Lower lobe of right lung (tissue), 2 donors: ENCODE measurements around the gene CERS2. TPM values are rescaled to one million over a fixed set of nuclear protein-coding genes. Genes with fewer than 3 reads are reported as not detected.

Experiments used
- ATAC-seq, 2 donors: fragments of 200-7000 bp; cut with Tn5 transposase; one replicate each; pipeline ENCODE4 v1.9.1; 2020 to 2022; ENCODE audit warnings: mild to moderate bottlenecking in 2 of 2, moderate library complexity in 2 of 2
- DNase-seq: peaks from one replicate; pipeline ENCODE4 v3.0.0-alpha.2; 2020
- H3K27ac ChIP-seq: fragments of 200-600 bp; one replicate; pipeline ENCODE4 v1.8.0; 2022
- H3K27me3 ChIP-seq: fragments of 200-600 bp; one replicate; pipeline ENCODE4 v1.8.0; 2022; ENCODE audit warnings: low read depth
- H3K36me3 ChIP-seq: fragments of 200-600 bp; one replicate; pipeline ENCODE4 v1.8.0; 2022; ENCODE audit warnings: mild to moderate bottlenecking
- H3K4me1 ChIP-seq: fragments of 200-600 bp; one replicate; pipeline ENCODE4 v1.8.0; 2022
- H3K4me3 ChIP-seq: fragments of 200-600 bp; one replicate; pipeline ENCODE4 v1.8.0; 2022; ENCODE audit warnings: mild to moderate bottlenecking
- H3K9me3 ChIP-seq: fragments of 200-600 bp; one replicate; pipeline ENCODE4 v1.8.0; 2022
- CTCF ChIP-seq: fragments of 200-600 bp; IDR thresholded peaks from one replicate; pipeline ENCODE4 v1.8.0; 2022; ENCODE audit warnings: antibody characterized with exemption, mild to moderate bottlenecking
- intact Hi-C: fragments of 100-400 bp; cut with DNase I; formaldehyde crosslinking; loops from one replicate; pipeline ENCODE4 v1.11.0; 2022
- total RNA-seq: library from RNA; stranded (reverse); fragmentation: NEBNext Ultra II Directional; extraction: Animal tissue kit (Norgen Biotek cat#: 25700); gene quantifications from one replicate; pipeline ENCODE4 v1.2.1, GENCODE V29; 2021
- donor health status: DM: no; HTN: yes; CAD: no; lungs with severe emphysema.

The CERS2 gene
- total RNA-seq, 1 donor from 2014 or later: 297 TPM

- DNase-seq (no peak), ATAC-seq (no peak)
- Histone ChIP-seq H3K36me3 (no peaks in the 10 kb centered on the region), H3K9me3 (no peaks in the 10 kb centered on the region), H3K27ac (no peak overlapping the region), H3K4me1 (peaks cover 67% of the 10 kb centered on the region), H3K27me3 (no peaks in the 10 kb centered on the region), H3K4me3 (no peak overlapping the region)
- TF ChIP-seq CTCF: no peak
- intact Hi-C loops: no loop called here
Observed at GRCh38 chr1:151010346-151010726, 35.7 kb upstream of the CERS2 start.

- peaks cover 72% of the 10 kb centered on the region for H3K4me1 ChIP-seq
- DNase-seq: no peak
- ATAC-seq: no peak
- TF ChIP-seq CTCF: no peak
- H3K9me3 ChIP-seq: no peaks in the 10 kb centered on the region
- intact Hi-C loops: no loop called here
- no peak overlapping the region for H3K27ac ChIP-seq
- H3K4me3 ChIP-seq: peak overlapping the region; percentile 78
- H3K27me3 ChIP-seq: no peaks in the 10 kb centered on the region
- H3K36me3 ChIP-seq: no peaks in the 10 kb centered on the region
Observed at GRCh38 chr1:151009674-151010345, 35.2 kb upstream of the CERS2 start.

- H3K27ac ChIP-seq: peak overlapping the region; percentile 91
- no peak for DNase-seq
- H3K27me3 ChIP-seq: no peaks in the 10 kb centered on the region
- no peak for ATAC-seq
- intact Hi-C loops: no loop called here
- H3K36me3 ChIP-seq: no peaks in the 10 kb centered on the region
- no peaks in the 10 kb centered on the region for H3K9me3 ChIP-seq
- TF ChIP-seq CTCF: no peak
- peak overlapping the region; percentile 78 for H3K4me3 ChIP-seq
- peaks cover 78% of the 10 kb centered on the region for H3K4me1 ChIP-seq
Observed at GRCh38 chr1:151009206-151009587, 34.6 kb upstream of the CERS2 start.

GRCh38 chr1:151008244-151009205 lies 33.9 kb upstream of the CERS2 start, which contains the start of gene PRUNE1:
PRUNE1 (plus strand) TSS chr1:151008449; CDS start chr1:151008633, 184 bp downstream.
- peak; percentile 95 to 97 for ATAC-seq
- peak within 1 kb of the TSS; percentile 78 for H3K4me3 ChIP-seq
- peak within 1 kb of the TSS; percentile 91 for H3K27ac ChIP-seq
- no peaks in the 10 kb centered on the region for H3K9me3 ChIP-seq
- H3K27me3 ChIP-seq: no peaks in the 10 kb centered on the region
- peaks cover 80% of the 10 kb centered on the region for H3K4me1 ChIP-seq
- intact Hi-C loops: no loop called here
- TF ChIP-seq CTCF: no peak
- no peaks in the 10 kb centered on the region for H3K36me3 ChIP-seq
- peak; percentile 99 for DNase-seq

GRCh38 chr1:151007853-151008243 lies 33.2 kb upstream of the CERS2 start:
- Histone ChIP-seq H3K36me3 (no peaks in the 10 kb centered on the region), H3K27ac (peak overlapping the region; percentile 91), H3K4me3 (peak overlapping the region; percentile 78), H3K4me1 (peaks cover 80% of the 10 kb centered on the region), H3K9me3 (no peaks in the 10 kb centered on the region), H3K27me3 (no peaks in the 10 kb centered on the region)
- no peak for TF ChIP-seq CTCF
- DNase-seq: no peak
- intact Hi-C loops: no loop called here
- no peak for ATAC-seq
